ENCODE data around the gene RBMXL3.

The RBMXL3 gene

DNA sequence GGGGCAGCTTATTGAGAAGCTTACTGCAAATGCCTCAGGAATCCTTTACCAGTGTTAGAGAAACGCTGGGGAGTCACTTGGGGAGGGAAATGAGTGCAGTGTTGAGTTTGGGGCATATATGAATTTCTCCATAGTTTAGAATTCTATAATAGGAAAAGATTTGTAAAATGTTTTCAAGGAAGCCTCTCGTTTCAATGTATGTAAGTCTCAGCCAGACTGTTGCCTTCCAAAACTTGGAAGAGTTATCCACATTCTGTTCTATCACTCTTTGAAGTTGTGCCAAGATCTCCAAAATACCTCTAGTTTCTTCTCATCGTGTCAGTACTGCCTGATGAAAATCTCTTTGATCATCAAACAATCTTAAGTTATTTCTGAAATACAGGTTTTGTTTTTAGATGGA is 45.3 kb downstream of the RBMXL3 start:
- DNase-seq: no peak

DNA sequence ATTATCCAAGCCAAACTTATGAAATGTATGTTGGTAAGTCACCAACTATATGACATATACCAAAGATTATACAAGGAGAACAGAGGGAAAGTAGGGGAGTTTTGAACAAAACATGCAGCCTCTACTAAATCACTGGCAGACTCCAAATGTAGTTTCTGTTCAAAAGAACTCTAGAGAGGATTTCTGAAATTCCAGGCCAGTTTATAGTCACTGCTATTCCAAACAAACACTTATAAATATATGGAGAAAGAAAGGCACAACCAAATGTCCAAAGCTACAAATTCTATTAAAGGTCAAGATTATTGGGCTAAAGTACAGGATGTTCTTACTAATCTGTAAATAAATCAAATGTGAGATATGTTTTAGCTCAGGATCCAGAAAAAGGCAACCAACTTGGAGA is 47.4 kb downstream of the RBMXL3 start:
- DNase-seq: no peak

DNA sequence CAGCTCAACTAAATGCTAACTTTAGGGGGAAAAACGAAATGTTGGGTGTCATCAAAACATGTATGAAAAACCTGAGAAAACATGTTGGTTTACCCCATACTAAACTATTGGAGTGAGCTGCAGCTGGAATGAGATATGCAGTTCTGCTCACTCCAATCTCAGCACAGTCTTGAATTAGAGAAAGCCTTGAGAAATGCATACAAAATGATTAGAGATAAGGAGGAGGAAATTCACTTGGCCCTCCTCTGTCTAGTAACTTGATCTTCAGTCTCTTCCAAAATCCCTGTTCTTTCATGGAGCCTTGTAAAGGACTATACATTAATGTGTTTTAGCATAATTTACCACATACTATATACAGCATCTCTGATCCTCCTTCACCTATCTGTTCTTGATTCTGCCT is 47.8 kb downstream of the RBMXL3 start:
- DNase-seq: no peak
